ENCODE data around the gene STK35.

- TF ChIP-seq CTCF (IDR thresholded peaks at IDR 0.05; ENCODE audit: poor library complexity, severe bottlenecking) (no peak), EZH2 (IDR thresholded peaks at IDR 0.05; ENCODE audit: borderline replicate concordance, insufficient read depth, low read length, poor library complexity, severe bottlenecking) (no peak), SMC3 (conservative IDR thresholded peaks at IDR 0.05; ENCODE audit: poor library complexity) (no peak), POLR2AphosphoS5 (IDR thresholded peaks at IDR 0.05) (no peak), TAF1 (IDR thresholded peaks at IDR 0.05; ENCODE audit: low read depth) (no peak), MXI1 (conservative IDR thresholded peaks at IDR 0.05; ENCODE audit: poor library complexity, severe bottlenecking) (no peak), REST (IDR thresholded peaks at IDR 0.05; ENCODE audit: borderline replicate concordance) (no peak), RAD21 (conservative IDR thresholded peaks at IDR 0.05) (no peak)
These were observed 67.3 kb downstream of the STK35 start for GRCh38 chr20:2168946-2169345.

Data from neural cell (in vitro differentiated cells).